Omental fat pad (tissue), 4 donors: Measurements from ENCODE around the gene SNX21. TPM values are rescaled to one million over a fixed set of nuclear protein-coding genes. Genes with fewer than 3 reads are reported as not detected.
"Not testable (repeated sequence)": the region's sequence is repeated elsewhere in the genome, so short reads cannot be mapped to it uniquely, and the experiment has no call there.

Source experiments
- ATAC-seq: fragments of 150-250 bp; one replicate; pipeline ENCODE4 v1.9.1; 2016; ENCODE audit warnings: mild to moderate bottlenecking, moderate library complexity; ENCODE audit not compliant: low FRiP score
- DNase-seq: peaks from one replicate; pipeline ENCODE4 v3.0.0-alpha.2; 2019; ENCODE audit warnings: low spot score
- total RNA-seq, 4 donors: library from RNA; depleted of rRNA; stranded (reverse); fragments of >200 nt; gene quantifications; one replicate each; pipeline ENCODE4 v1.1.0, GENCODE V29; 2016
- TF ChIP-seq, protein P1 (sequence below), 3 donors: fragments of 450-650 bp; IDR thresholded peaks; one replicate each; pipeline ENCODE4 v1.5.1; 2016 to 2017; ENCODE audit warnings: antibody characterized with exemption in 3 of 3, mild to moderate bottlenecking in 3 of 3, moderate library complexity in 2 of 3

SNX21 gene, protein sequence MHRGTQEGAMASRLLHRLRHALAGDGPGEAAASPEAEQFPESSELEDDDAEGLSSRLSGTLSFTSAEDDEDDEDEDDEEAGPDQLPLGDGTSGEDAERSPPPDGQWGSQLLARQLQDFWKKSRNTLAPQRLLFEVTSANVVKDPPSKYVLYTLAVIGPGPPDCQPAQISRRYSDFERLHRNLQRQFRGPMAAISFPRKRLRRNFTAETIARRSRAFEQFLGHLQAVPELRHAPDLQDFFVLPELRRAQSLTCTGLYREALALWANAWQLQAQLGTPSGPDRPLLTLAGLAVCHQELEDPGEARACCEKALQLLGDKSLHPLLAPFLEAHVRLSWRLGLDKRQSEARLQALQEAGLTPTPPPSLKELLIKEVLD
- 100 to 1,000 TPM in 1 of 4 donors, 10 to 100 TPM in 3; 42.6 to 147 (median 66.8) TPM for total RNA-seq

DNA sequence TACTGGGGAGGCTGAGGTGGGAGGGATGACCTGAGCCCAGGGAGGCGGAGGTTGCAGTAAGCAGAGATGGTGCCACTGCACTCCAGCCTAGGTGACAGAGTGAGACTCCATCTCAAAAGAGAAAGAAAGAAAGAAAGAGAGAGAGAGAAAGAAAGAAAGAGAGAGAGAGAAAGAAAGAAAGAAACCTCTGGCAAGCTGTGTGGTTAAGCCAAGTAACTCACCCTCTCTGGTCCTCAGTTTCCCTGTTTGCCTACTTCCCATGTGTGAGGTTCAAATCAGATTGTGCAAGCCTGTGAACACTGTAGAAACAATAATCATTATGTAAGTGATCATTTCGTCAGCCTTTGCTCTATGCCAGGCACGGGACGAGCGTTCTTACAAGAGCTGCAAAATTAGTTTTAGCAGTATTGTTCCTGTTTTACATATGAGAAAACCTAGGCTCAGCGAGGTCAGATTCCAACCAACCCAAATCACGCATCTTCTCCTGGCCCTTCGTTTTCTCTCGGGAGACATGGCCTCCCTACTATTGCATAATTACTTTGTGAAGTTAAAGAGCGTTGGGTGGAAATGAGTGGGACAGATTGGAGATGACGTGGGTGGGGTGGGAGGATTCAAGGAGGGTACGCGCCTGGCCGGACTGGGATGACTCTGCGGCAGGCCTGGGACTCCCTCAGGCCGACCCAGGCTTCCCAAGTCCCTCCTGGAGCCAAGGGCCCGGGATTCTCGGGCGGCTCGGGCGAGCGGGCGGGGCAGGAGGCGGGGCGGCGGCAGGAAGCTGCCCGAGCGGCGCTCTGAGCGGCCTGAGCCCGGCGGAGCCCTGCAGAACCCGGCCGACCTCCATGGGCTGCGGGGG is at the start of gene SNX21:
SNX21 (plus strand) TSS at position 770 of the 853 bp plus-strand sequence. CDS start 121 bp downstream, outside the sequence.
- ATAC-seq (peak; percentile 91), DNase-seq (peak; percentile 66)
- TF ChIP-seq, protein P1, sequence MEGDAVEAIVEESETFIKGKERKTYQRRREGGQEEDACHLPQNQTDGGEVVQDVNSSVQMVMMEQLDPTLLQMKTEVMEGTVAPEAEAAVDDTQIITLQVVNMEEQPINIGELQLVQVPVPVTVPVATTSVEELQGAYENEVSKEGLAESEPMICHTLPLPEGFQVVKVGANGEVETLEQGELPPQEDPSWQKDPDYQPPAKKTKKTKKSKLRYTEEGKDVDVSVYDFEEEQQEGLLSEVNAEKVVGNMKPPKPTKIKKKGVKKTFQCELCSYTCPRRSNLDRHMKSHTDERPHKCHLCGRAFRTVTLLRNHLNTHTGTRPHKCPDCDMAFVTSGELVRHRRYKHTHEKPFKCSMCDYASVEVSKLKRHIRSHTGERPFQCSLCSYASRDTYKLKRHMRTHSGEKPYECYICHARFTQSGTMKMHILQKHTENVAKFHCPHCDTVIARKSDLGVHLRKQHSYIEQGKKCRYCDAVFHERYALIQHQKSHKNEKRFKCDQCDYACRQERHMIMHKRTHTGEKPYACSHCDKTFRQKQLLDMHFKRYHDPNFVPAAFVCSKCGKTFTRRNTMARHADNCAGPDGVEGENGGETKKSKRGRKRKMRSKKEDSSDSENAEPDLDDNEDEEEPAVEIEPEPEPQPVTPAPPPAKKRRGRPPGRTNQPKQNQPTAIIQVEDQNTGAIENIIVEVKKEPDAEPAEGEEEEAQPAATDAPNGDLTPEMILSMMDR (IDR thresholded peaks at IDR 0.05): no peak

DNA sequence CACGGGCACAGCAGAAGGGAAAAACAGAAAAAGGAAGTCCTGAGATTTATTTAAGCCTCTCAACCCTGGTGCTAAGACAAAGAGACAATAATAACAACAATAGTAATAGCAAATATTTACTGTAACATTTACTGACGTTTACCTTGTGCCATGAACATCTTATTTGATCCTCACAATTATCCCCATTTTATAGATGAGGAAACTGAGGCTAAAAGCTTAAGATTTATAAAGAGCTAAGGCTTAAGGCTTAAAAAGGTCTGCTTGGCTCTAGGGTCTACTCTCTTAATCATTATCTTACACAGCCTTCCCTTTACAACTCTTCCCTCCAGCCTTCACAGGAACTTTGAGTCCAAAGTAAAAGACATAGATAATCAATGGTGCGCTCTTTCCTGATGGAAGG is 45.2 kb upstream of the SNX21 start:
- TF ChIP-seq, protein P1 (IDR thresholded peaks at IDR 0.05): no peak
- no peak for DNase-seq
- ATAC-seq: no peak

DNA sequence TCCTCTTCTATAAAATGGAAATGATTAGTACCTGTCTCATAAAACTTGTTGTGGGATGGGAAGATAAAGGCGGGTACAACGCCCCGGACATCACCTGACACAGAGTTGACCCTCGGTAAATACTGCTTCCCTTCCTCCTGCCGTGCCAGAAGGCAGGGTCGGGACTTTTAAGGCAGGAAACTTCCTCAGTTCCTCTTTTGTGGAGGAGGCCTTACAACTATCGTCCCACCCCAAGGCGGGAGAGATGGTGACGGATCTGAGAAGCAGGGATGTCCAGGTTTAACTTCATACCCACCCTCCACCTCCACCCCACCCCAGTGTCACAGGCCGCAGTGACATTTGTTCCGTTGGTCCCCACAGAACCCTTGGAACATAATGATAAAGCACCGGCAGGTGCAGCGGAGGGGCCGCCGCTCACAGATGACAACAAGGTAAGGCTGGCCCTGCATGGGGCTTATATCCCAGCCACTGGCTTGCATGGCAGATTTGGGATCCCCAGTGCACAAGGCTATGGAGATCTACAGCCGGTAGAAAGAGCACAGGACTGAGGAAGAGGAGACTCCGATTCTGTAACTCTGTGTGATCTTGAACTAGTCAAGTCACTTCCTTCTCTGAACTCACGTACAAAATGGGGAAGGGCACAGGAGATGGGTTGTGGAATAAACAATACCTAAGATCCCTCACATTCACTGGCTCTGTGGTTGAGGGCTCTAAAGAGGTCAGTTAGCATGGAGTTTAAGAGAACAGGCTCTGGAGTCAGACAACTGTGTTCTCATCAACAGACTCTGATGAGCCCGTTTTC is 41.1 kb upstream of the SNX21 start:
- DNase-seq: no peak
- TF ChIP-seq, protein P1 (IDR thresholded peaks at IDR 0.05): no peak
- ATAC-seq: peak; percentile 39

DNA sequence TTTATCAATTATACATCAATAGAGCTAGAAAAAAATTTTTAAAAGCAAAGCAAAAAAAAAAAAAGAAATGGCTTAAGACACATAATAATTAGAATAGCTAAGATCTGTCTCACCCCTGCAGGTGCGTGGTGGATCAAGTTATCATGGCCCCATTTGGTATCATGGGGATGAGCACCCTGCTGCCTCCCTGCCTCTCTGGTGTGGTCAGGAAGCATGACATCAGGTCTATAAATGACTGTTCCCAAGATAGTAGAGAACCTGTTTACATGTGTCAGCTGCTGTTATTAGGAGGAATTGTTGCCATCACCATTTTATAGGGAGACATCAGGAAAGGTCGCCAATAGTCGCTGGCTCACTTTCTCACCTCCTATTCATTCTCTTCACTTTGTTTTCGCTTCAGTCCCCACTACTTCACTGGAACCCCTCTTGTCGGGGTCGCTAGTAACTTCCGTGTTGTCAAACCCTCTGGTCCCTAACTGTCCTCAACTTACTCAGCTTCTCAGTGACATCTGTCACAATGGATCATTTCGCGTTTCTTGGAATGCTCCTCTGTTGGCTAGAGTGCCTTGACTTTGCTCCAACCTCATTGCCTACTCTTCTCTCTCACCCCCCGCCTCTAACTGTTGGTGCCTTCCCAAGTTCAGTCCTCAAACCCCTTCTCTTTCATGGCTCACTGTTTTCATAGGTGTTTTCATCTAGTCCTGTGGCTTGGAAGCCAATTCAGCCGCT is 37.1 kb upstream of the SNX21 start:
- TF ChIP-seq, protein P1 (IDR thresholded peaks at IDR 0.05): no peak
- DNase-seq: no peak
- ATAC-seq: no peak

DNA sequence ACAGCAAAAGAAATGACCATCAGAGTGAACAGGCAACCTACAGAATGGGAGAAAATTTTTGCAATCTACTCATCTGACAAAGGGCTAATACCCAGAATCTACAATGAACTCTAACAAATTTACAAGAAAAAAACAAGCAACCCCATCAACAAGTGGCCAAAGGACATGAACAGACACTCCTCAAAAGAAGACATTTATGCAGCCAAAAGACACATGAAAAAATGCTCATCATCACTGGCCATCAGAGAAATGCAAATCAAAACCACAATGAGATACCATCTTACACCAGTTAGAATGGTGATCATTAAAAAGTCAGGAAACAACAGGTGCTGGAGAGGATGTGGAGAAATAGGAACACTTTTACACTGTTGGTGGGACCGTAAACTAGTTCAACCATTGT is 36.1 kb upstream of the SNX21 start:
- ATAC-seq, DNase-seq: not testable (repeated sequence)

DNA sequence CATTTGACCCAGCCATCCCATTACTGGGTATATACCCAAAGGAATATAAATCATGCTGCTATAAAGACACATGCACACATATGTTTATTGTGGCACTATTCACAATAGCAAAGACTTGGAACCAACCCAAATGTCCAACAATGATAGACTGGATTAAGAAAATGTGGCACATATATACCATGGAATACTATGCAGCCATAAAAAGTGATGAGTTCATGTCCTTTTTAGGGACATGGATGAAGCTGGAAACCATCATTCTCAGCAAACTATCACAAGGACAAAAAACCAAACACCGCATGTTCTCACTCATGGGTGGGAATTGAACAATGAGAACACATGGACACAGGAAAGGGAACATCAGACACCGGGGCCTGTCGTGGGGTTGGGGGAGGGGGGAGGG is 35.6 kb upstream of the SNX21 start:
- not testable (repeated sequence) for ATAC-seq, DNase-seq

DNA sequence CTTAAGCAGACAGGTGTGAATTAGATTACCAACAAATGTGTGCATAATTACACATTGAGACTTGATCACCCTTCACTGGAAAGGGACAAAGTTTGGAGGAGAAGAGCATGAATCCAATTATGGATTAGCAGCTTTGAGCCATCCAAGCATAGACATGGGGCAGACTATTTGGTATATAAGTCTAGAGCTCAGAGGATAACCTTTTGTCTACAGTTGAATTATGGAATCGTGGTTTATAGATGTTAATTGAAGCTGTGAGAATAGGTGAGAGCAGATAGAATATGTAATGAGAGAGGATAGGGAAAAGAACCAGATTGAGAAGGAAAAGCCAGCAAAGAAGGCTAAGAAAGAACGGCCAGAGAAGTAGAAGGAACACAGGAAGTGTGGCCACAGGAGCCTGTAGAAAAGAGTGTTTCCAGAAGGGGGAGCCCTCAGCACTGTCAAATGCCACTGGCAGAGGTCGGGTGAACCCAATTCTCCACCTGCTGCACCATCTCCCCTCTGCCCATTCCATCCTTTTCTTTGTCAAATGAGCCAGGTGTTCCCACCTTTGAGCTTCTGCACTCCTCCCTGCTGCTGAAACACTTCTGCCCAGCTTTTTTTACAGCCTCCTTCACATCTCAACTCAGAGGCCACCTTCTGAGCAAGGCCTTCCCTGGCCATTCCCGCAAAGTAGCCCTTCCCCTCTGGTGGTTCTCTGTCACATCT is 34.5 kb upstream of the SNX21 start:
- ATAC-seq (no peak), DNase-seq (no peak)
- TF ChIP-seq, protein P1 (IDR thresholded peaks at IDR 0.05): no peak
